ENCODE measurements around the gene LDHB.
"Not testable (repeated sequence)": the region's sequence is repeated elsewhere in the genome, so short reads cannot be mapped to it uniquely, and the experiment has no call there.

LDHB gene

DNA sequence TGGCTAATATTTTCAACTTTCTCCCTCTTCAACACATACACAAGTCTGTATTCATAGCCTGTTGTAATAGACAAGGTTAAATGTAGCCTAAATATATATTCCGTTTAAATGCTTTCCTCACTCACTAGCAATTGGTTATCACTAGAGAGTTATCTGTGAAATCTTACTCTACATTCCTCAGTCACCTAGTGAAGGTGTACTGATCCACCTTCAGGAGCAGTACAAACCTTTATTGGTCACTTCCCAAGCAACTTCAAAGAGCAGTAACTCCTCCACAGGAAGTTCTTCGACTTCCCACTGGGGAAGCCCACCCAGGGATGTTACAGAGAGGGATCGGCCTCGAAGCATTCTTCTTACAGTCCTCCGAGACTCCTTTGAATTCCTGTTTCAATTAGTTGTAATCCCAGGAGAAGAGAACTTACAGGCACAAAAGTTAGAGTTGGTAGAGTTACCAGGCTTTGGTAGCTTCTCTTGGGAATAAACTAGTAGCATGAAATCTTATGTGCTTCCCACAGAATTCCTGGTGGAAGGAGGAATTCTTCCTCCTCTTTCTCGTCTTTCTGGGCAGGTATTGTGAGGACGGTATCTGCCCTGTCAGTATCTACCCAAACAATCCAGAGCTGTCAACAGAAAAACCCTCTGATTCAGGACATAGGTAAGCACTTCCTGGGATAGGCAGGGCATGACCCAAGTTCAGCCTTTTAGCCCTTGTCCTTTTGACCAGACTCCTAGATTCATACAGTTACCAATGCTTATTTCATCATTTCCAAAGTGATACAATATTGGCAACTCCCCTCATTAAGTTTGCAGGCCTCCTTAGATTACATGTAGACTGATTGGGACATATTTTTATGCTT, 53.2 kb downstream of the LDHB start, which contains the start of gene GYS2:
Gene GYS2, minus strand, starts transcription at position 603 of the 857 bp plus-strand sequence. Its CDS starts 255 bp downstream, at position 348.
- DNase-seq: no peak

- DNase-seq: no peak
Observed at GRCh38 chr12:21602774-21603173, 54.9 kb downstream of the LDHB start.

- no peak for DNase-seq
Observed at GRCh38 chr12:21600196-21600595, 57.4 kb downstream of the LDHB start.

- DNase-seq: no peak
Observed at GRCh38 chr12:21599143-21599999, 58.3 kb downstream of the LDHB start.

GRCh38 chr12:21598651-21599050, 59.0 kb downstream of the LDHB start:
- no peak for DNase-seq

GRCh38 chr12:21595356-21595755, 62.3 kb downstream of the LDHB start:
- DNase-seq: not testable (repeated sequence)

DNA sequence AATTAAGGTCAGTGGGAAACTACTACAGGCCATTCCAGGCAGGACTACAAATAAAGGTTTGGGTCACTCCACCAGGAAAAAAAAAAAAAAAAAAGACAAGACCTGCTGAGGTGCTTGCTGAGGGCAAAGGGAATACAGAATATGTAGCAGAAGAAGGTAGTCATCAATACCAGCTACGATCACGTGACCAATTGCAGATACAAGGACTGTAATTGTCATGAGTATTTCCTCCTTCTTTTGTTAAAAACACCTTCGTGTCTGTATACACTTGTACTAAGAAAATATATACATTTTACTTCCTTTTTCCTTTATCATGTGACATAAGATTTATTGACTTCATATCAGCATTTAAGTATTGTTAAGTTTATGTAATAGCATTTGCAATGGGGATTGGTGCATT, 72.2 kb downstream of the LDHB start:
- DNase-seq: no peak
